Endothelial cell of umbilical vein (primary cell): ENCODE measurements around the gene PITX2. TPM values are rescaled to one million over a fixed set of nuclear protein-coding genes. Genes with fewer than 3 reads are reported as not detected.

Experiments used
- BruUV-seq: library from RNA; stranded (reverse); fragments of 400-500 nt; replicated peaks from 2 replicates; lab custom pipeline; 2021; lab: Mats Ljungman, UMichigan
- CTCF ChIA-PET: fragments of 300-600, 350-600 bp; sonication (Branson Sonifier 250); formaldehyde crosslinking; loops from one replicate; lab custom pipeline; 2021; ENCODE audit warnings: antibody characterized with exemption, inconsistent platforms; lab: Charles Lee
- POLR2A ChIA-PET: fragments of 300-600, 350-600 bp; sonication (Branson Sonifier 250); formaldehyde crosslinking; loops from one replicate; lab custom pipeline; 2021; ENCODE audit warnings: antibody characterized with exemption, inconsistent platforms; lab: Charles Lee
- DNase-seq: peaks from one replicate; pipeline ENCODE4 v3.0.0-alpha.2; 2011; ENCODE audit warnings: low read depth, low spot score
- FAIRE-seq: peaks from 2 replicates; lab custom pipeline; 2011; peaks lifted over from hg19 to GRCh38; lab: Jason Lieb, UNC
- H2AFZ ChIP-seq: 2 replicates; pipeline ENCODE4 v1.6.0; 2012; ENCODE audit warnings: low read depth, low read length, control low read depth, inconsistent platforms
- H3K27ac ChIP-seq: 2 replicates; pipeline ENCODE4 v1.5.1; 2011; ENCODE audit warnings: low read depth, mild to moderate bottlenecking, control low read depth, low read length, moderate library complexity; ENCODE audit not compliant: insufficient read depth
- H3K27me3 ChIP-seq, 2 experiments: 2 replicates each; pipeline versions ENCODE4 v1.6.0 to v1.6.1; 2011; ENCODE audit warnings: low read length in 2 of 2, mixed read lengths in 1 of 2; ENCODE audit not compliant: control insufficient read depth in 2 of 2, insufficient read depth in 2 of 2
- H3K36me3 ChIP-seq, 2 experiments: 2 replicates in 1 of 2; 3 replicates in 1 of 2; pipeline ENCODE4 v1.5.1; 2011; ENCODE audit warnings: low read length in 2 of 2, mild to moderate bottlenecking in 1 of 2, moderate library complexity in 1 of 2; ENCODE audit not compliant: control insufficient read depth in 2 of 2, insufficient read depth in 2 of 2; ENCODE audit errors: extremely low read depth in 1 of 2
- H3K4me1 ChIP-seq: 3 replicates; pipeline ENCODE4 v1.5.1; 2011; ENCODE audit warnings: mild to moderate bottlenecking, low read length; ENCODE audit not compliant: control insufficient read depth, insufficient read depth; ENCODE audit errors: extremely low read depth
- H3K4me2 ChIP-seq: 2 replicates; pipeline ENCODE4 v1.6.1; 2011; ENCODE audit warnings: low read length, control low read depth, mixed read lengths; ENCODE audit not compliant: insufficient read depth
- H3K4me3 ChIP-seq, 3 experiments: fragments of 200-600 bp in 1 of 3; sonication (generic), shearing (Covaris generic) in 1 of 3; replicated peaks in 1 of 3; 2 replicates each; pipeline ENCODE4 v1.5.1; 2011 to 2016; ENCODE audit warnings: control low read depth in 3 of 3, low read length in 3 of 3, mild to moderate bottlenecking in 2 of 3, inconsistent platforms in 1 of 3, low read depth in 1 of 3, moderate library complexity in 1 of 3; ENCODE audit not compliant: insufficient read depth in 1 of 3
- H3K79me2 ChIP-seq: 2 replicates; pipeline ENCODE4 v1.6.0; 2012; ENCODE audit warnings: low read length, inconsistent platforms; ENCODE audit not compliant: control insufficient read depth, insufficient read depth
- H3K9ac ChIP-seq: replicated peaks from 2 replicates; pipeline ENCODE3; 2011; ENCODE audit warnings: low read length, control low read depth; ENCODE audit not compliant: insufficient read depth; ENCODE audit errors: extremely low read depth
- H3K9me1 ChIP-seq: replicated peaks from 3 replicates; pipeline ENCODE4 v1.6.0; 2011; ENCODE audit warnings: mild to moderate bottlenecking, low read length; ENCODE audit not compliant: control insufficient read depth, insufficient read depth; ENCODE audit errors: extremely low read depth
- H3K9me3 ChIP-seq: replicated peaks from 2 replicates; pipeline ENCODE4 v1.5.1; 2012; ENCODE audit warnings: low read length, inconsistent platforms; ENCODE audit not compliant: control insufficient read depth, insufficient read depth
- H4K20me1 ChIP-seq: replicated peaks from 2 replicates; pipeline ENCODE3; 2011; ENCODE audit warnings: mild to moderate bottlenecking, low read length; ENCODE audit not compliant: control insufficient read depth, insufficient read depth; ENCODE audit errors: extremely low read depth
- EZH2 ChIP-seq: IDR thresholded peaks from 2 replicates; pipeline ENCODE4 v1.6.1; 2012; ENCODE audit warnings: borderline replicate concordance, low read depth, mild to moderate bottlenecking, moderate library complexity, low read length, inconsistent platforms; ENCODE audit not compliant: severe bottlenecking
- JUN ChIP-seq: IDR thresholded peaks from 2 replicates; pipeline ENCODE4 v1.6.1; 2011; ENCODE audit warnings: borderline replicate concordance, low read depth; ENCODE audit not compliant: insufficient read length, insufficient read depth
- MYC ChIP-seq: IDR thresholded peaks from one replicate; pipeline ENCODE4 v1.6.1; 2011; ENCODE audit warnings: mild to moderate bottlenecking, low read depth, low read length
- POLR2A ChIP-seq: IDR thresholded peaks from 2 replicates; pipeline ENCODE4 v1.6.1; 2012; ENCODE audit warnings: low read depth, mild to moderate bottlenecking, control low read depth, low read length
- POLR2AphosphoS5 ChIP-seq: IDR thresholded peaks from 2 replicates; pipeline ENCODE4 v1.6.1; 2012; ENCODE audit warnings: low read depth, mild to moderate bottlenecking, control low read depth, low read length, moderate library complexity; ENCODE audit not compliant: insufficient read depth
- dilution Hi-C: fragments of 300-500 bp; cut with MboI; formaldehyde crosslinking; loops from one replicate; pipeline ENCODE4 v1.15.0; 2019; ENCODE audit warnings: low sequenced_read_pairs; ENCODE audit not compliant: extremely low pct_ligation_motif_present
- intact Hi-C: fragments of 100-400 bp; cut with micrococcal nuclease; formaldehyde crosslinking; loops from one replicate; pipeline ENCODE4 v1.10.0; 2022
- polyA plus RNA-seq, 4 experiments: library from polyadenylated mRNA; depleted of rRNA in 3 of 4; stranded (reverse) in 3 of 4; unstranded in 1 of 4; fragments of >200 nt; gene quantifications; 2 replicates each; pipeline versions ENCODE4 v1.2.1 to v1.2.3, GENCODE V29; 2011 to 2012; ENCODE audit warnings: missing spikeins in 1 of 4
- total RNA-seq: library from RNA; stranded (reverse); gene quantifications from 2 replicates; pipeline ENCODE4 v1.2.3, GENCODE V29; 2021

Gene PITX2
- total and polyA plus RNA-seq, 2 donors (not counting 3 experiments of a cell fraction or from before 2014, with no cell fraction given), result 0.04 to 0.31 TPM

GRCh38 chr4:110614976-110615352 is 7.9 kb downstream of the PITX2 start:
- CTCF ChIA-PET, result interaction anchor here (1.2 kb wide), 1 partner anchor 10 kb away, joined by 4 read pairs; no protein-coding TSS in a partner anchor
- intact Hi-C loops, result no loop called here
- POLR2A ChIA-PET, result no interaction called here
- no peaks in the 10 kb centered on the region for H3K36me3 ChIP-seq
- H3K4me1 ChIP-seq, result no peaks in the 10 kb centered on the region
- H3K4me3 ChIP-seq, result no peak overlapping the region
- no peak overlapping the region for H3K9ac ChIP-seq
- H3K9me3 ChIP-seq, result no peaks in the 10 kb centered on the region
- H3K9me1 ChIP-seq, result no peaks in the 10 kb centered on the region
- peaks cover 89 to 100% of the 10 kb centered on the region in 2 experiments for H3K27me3 ChIP-seq
- dilution Hi-C loops, result no loop called here
- no peak overlapping the region for H3K27ac ChIP-seq
- no peaks in the 10 kb centered on the region for H4K20me1 ChIP-seq
- TF ChIP-seq JUN, result no peak
- TF ChIP-seq MYC, result no peak
- no peak for TF ChIP-seq POLR2A
- no TSS peak for BruUV-seq
- no peak for FAIRE-seq
- no peaks in the 10 kb centered on the region for H3K79me2 ChIP-seq
- H3K4me2 ChIP-seq, result no peak overlapping the region
- H2AFZ ChIP-seq, result no peak overlapping the region
- no peak for DNase-seq

- BruUV-seq, result no TSS peak
- CTCF ChIA-PET, result interaction anchor here (1.5 kb wide), 1 partner anchor 9 kb away, joined by 4 read pairs; the partner anchor contains the start of gene PITX2
- Histone ChIP-seq H3K79me2 (no peaks in the 10 kb centered on the region), H3K9me3 (no peaks in the 10 kb centered on the region), H3K4me2 (no peak overlapping the region), H3K9ac (no peak overlapping the region), H3K36me3 (no peaks in the 10 kb centered on the region), H3K4me3 (no peak overlapping the region), H3K4me1 (no peaks in the 10 kb centered on the region), H3K27me3 (peaks cover 89 to 100% of the 10 kb centered on the region in 2 experiments), H2AFZ (no peak overlapping the region), H3K9me1 (no peaks in the 10 kb centered on the region), H3K27ac (no peak overlapping the region), H4K20me1 (no peaks in the 10 kb centered on the region)
- FAIRE-seq (no peak), DNase-seq (no peak)
- dilution Hi-C loops, result no loop called here
- POLR2A ChIA-PET, result no interaction called here
- intact Hi-C loops, result no loop called here
- no peak for TF ChIP-seq POLR2AphosphoS5
- peak; percentile 68 for TF ChIP-seq EZH2
Measured at GRCh38 chr4:110614173-110614963, 8.5 kb downstream of the PITX2 start.
